NOMO-1 treated with DMSO at 0.1 percent for 48 hours (cell line): Measurements from ENCODE around the gene BRI3.
"Not testable (repeated sequence)": the region's sequence is repeated elsewhere in the genome, so short reads cannot be mapped to it uniquely, and the experiment has no call there.

Experiments used
- DNase-seq: peaks from one replicate; lab custom pipeline; 2025; ENCODE audit not compliant: unreplicated experiment; lab: John Stamatoyannopoulos, UW

The BRI3 gene

GRCh38 chr7:98309566-98309965 lies 28.1 kb downstream of the BRI3 start:
- DNase-seq = no peak

- no peak for DNase-seq
Observed at GRCh38 chr7:98312201-98312600, 30.7 kb downstream of the BRI3 start.

- DNase-seq = no peak
Observed at GRCh38 chr7:98314469-98314868, 33.0 kb downstream of the BRI3 start.

GRCh38 chr7:98315318-98315993 lies 34.0 kb downstream of the BRI3 start:
- DNase-seq = no peak

- not testable (repeated sequence) for DNase-seq
Observed at GRCh38 chr7:98315994-98316527, 34.6 kb downstream of the BRI3 start.

GRCh38 chr7:98317366-98318040 lies 36.0 kb downstream of the BRI3 start:
- DNase-seq = no peak

GRCh38 chr7:98319176-98319575 lies 37.7 kb downstream of the BRI3 start:
- no peak for DNase-seq

GRCh38 chr7:98321301-98321700 lies 39.8 kb downstream of the BRI3 start:
- no peak for DNase-seq

- DNase-seq = no peak
Observed at GRCh38 chr7:98322331-98323270, 41.1 kb downstream of the BRI3 start.

- DNase-seq = no peak
Observed at GRCh38 chr7:98323597-98324322, 42.3 kb downstream of the BRI3 start.

GRCh38 chr7:98324782-98325181 lies 43.3 kb downstream of the BRI3 start:
- no peak for DNase-seq

- DNase-seq = no peak
Observed at GRCh38 chr7:98329100-98329790, 47.8 kb downstream of the BRI3 start.

GRCh38 chr7:98329791-98330373 lies 48.4 kb downstream of the BRI3 start:
- no peak for DNase-seq

- DNase-seq = no peak
Observed at GRCh38 chr7:98330926-98331529, 49.5 kb downstream of the BRI3 start.

- DNase-seq = no peak
Observed at GRCh38 chr7:98334081-98334480, 52.6 kb downstream of the BRI3 start.

GRCh38 chr7:98335411-98335977 lies 54.0 kb downstream of the BRI3 start:
- DNase-seq = no peak

- no peak for DNase-seq
Observed at GRCh38 chr7:98338441-98338840, 57.0 kb downstream of the BRI3 start.

- no peak for DNase-seq
Observed at GRCh38 chr7:98339043-98339442, 57.6 kb downstream of the BRI3 start.

- no peak for DNase-seq
Observed at GRCh38 chr7:98341106-98341505, 59.6 kb downstream of the BRI3 start.
